NCI-H2227 (cell line): Measurements from ENCODE around the gene IQCH.

ENCODE experiments used
- DNase-seq: peaks from one replicate; lab custom pipeline; 2025; ENCODE audit not compliant: unreplicated experiment; lab: John Stamatoyannopoulos, UW

IQCH gene

DNA sequence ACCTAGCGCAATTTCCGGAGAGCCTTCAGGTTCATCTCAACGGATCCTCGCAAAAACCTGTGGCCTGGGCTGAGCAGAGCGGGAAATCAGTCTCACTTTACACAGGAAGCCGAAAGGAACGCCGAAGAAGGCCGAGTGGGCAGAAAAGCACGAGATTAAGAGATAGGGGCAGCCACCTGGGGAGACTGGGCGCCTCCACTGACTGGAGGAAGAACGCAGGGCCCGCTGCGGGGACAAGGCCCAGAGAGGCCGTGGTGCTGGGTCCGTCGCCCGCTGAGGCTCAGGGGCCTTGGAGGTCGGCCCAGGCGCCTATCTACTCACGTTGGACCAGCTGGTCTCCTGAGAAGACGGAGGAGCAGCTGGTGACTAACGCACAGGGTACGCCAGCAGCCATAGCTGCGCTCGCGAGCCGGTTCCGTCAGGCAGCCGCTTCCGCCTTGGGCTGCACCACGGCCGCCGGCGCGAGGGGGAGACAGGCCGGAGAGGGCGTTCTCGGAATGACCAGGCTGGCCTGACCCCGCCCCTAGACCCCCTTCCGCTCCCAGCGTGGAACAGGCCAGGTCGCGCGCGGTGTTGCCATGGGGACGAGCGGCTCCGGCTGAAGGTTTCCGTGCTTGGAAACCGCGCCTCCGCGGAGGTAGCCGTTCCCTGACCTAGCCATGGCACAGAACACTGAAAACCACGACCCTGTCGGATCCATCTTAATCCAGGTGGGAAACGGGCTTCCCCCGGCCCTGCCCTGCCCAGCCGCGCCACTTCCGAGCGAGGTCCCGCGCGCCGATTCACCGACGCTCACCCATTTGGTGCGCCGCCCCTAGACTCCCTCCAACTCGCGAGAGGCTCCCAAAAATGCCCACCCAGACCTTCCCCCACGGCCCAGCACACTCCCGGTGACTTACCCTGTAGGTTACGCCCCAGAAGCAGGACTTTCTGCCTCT is at the start of gene IQCH, which contains the start of gene AAGAB:
IQCH (plus strand) TSS at position 549 of the 938 bp plus-strand sequence; CDS start at position 660, 111 bp downstream.
AAGAB (minus strand) TSS at position 424 of the 938 bp plus-strand sequence; CDS start at position 394, 30 bp downstream.
- peak; percentile 94 for DNase-seq

DNA sequence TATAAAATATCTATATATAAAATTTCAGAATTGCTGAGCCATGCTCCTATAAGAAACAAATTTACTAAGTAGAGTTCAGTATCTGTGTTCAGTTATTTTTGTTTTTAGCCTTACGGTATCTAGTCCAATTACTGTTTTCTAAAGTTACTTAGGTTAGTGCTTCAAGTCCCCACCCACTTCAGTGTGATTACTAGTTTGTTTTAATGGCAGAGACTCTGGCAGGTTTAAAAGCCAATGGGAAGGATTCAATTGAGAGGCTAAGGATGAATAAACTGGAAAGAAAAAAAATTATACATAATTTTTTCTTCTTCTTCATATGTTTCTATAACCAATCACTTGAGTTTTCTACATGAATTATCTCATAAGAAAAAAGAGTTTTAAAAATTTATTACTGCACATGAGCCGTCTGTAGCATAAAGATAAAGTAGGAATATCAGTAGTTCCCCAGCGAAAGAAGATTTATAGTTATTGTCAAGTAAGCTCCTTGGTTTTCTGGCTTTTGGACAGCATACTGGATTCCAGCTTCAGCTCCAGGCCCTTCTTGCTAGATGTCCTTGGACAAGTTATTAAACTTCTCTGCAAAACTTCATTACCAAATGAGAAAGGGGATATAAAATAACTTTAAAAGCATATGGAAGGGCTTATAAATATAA is 46.9 kb upstream of the IQCH start:
- no peak for DNase-seq

DNA sequence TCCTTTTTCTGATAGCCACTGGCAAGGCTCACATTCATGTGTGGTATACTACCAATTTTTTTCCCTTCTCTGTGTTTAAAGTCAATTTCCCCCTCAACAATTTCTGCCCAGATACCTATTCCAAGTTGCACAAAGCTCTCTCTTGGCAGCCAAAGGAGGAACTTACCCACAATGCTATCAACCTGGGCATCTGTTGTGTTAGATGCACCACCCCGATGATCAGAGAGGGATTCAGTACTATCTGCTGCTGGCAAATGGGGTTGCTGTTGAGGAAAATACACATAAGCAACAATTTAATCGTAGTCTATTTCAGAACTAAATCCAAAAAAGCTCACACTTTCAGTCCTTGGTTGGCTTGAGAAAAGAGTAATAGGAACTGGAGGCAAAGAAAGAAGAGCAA is 46.2 kb upstream of the IQCH start:
- no peak for DNase-seq

- no peak for DNase-seq
Observed at GRCh38 chr15:67210555-67211168, 43.9 kb upstream of the IQCH start.

- no peak for DNase-seq
Observed at GRCh38 chr15:67212684-67213367, 41.8 kb upstream of the IQCH start.

DNA sequence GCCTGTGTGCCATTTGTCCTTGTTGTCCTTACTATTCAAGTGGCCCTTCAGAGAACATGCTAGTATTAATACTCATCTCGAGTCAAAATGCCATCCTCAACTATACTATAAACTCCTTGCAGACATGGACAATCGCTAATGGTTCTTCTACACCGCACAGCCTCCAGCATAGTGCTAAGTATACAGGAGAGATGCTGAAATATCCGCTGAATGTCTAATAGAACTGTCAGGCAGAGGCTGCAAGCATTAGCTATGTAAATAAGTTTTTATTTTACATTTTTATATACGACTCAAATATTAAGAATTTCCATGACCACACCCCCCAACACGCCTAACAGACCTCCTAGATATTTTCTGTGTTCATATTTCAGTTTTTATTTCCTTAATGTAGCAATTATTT is 39.5 kb upstream of the IQCH start:
- DNase-seq, result no peak

DNA sequence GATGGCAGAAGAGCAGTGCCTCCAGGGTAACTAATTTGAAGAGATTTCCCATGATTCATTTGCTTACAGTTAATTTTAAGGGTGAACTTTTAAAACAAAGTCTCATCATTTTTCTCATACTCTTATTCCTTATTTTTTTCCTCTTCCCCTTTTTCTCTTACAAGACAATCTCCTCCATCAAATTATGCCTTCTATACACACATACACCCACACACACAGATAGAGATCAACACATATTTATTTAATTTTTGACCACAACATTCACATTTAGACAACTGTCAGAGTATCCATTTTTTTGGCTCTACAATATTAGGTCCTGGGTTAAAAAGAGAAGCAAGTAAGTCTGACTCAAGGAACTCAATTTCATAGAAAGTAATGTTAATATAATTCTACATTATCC is 37.7 kb upstream of the IQCH start:
- DNase-seq, result no peak

DNA sequence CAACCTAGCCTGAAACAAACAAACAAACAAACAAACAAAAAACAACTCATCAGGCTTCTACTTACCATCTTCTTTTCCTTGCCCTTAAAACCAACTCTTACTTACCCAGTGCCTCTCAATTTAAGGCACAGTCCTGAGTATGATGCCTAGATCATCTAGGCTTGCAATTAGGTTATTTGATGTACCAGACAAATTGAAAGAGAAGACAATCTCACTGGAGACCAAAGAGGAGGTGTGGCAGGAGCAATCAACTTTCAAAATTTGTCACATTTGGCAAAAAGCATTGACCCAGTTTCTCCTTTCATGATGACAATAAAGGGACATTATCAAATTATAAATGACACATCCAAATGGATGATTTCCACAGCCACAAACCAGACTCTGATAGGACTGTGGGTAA is 36.2 kb upstream of the IQCH start:
- no peak for DNase-seq

DNA sequence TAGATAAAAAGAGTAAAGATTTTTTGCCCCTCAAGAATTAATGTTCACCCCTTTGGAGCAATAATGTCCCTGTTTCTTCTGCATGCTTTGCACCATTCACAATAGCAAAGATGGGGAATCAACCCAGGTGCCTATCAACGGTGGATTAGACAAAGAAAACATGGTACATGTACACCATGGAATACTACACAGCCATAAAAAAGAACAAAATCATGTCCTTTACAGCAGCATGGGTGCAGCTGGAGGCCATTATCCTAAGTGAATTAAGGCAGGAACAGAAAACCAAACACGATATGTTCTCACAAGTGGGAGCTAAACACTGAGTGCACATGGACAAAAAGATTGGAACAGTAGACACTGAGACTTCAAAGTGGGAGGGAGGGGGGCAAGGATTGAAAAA is 35.3 kb upstream of the IQCH start:
- no peak for DNase-seq

GRCh38 chr15:67224889-67225288 is 29.7 kb upstream of the IQCH start:
- DNase-seq, result no peak

DNA sequence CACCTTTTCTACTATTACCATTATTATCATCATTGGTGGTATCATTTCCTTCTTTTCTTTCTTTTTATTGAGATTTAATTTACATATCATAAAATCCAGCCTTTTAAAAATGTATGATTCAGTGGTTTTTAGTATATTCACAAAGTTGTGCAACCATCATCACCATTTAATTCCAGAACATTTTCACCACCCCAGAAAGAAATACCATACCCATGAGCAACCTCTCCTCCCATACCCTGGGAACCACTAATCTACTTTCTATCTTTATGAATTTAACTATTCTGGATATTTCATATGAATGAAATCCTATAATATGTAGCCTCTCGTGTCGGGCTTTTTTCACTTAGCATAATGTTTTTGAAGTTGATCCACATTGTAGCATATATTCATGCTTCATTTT is 29.2 kb upstream of the IQCH start:
- no peak for DNase-seq

DNA sequence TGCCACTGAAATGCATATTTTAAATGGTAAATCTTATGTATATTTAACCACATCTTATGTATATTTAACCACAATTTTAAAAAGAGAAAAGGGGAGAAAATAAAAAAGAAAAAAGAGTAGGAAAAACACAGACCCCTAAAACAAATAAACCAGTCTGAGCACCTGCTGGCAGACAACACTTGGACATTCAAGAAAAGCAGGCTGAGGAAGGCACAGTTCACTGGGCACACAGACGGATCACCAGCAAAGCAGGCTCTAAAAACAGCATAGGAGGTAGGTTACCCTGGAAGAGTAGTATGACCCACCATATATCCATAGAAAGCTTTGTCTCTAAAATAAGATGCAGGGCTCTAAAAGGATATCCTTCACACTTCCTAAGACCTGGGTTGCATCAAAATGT is 27.2 kb upstream of the IQCH start:
- no peak for DNase-seq

DNA sequence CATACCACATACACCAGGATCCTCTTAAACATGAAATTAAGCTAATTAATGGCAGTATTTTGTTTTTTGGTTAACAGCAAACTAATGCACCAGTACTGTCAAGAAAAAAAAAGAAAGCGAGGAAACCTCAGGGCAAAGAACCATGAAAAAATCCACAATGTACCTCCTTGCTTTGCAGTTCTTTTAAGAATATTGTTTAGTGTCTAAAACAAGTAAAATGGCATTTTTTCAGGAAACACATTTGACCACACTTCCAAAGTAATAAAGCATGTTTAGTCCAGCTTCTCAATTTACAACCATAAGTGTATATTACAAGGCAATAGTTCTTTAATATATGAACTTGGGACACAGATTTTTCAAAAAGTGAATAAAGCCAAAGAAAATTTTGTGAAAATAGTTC is 26.7 kb upstream of the IQCH start:
- no peak for DNase-seq

- DNase-seq, result no peak
Observed at GRCh38 chr15:67228286-67228685, 26.3 kb upstream of the IQCH start.

DNA sequence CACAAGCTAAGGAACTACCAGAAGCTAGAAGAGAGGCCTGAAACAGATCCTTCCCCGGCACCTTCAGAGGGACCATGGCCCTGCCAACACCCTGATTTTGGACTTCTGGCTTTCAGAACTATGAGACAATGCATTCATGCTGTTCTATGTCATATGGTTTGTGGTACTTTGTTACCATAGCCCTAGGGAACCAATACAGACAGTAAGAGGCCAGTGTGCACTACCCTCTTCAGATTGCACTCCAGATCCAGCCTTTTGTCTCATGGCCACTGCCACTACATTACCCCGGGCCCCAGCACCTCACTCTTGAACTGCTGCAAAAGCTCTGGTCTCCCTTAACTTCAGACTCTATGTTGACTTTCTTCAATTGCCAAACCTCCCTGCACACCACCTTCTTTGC is 24.1 kb upstream of the IQCH start:
- no peak for DNase-seq

- DNase-seq, result no peak
Observed at GRCh38 chr15:67232591-67232990, 22.0 kb upstream of the IQCH start.

- peak; percentile 49 for DNase-seq
Observed at GRCh38 chr15:67240235-67241131, 14.1 kb upstream of the IQCH start.

DNA sequence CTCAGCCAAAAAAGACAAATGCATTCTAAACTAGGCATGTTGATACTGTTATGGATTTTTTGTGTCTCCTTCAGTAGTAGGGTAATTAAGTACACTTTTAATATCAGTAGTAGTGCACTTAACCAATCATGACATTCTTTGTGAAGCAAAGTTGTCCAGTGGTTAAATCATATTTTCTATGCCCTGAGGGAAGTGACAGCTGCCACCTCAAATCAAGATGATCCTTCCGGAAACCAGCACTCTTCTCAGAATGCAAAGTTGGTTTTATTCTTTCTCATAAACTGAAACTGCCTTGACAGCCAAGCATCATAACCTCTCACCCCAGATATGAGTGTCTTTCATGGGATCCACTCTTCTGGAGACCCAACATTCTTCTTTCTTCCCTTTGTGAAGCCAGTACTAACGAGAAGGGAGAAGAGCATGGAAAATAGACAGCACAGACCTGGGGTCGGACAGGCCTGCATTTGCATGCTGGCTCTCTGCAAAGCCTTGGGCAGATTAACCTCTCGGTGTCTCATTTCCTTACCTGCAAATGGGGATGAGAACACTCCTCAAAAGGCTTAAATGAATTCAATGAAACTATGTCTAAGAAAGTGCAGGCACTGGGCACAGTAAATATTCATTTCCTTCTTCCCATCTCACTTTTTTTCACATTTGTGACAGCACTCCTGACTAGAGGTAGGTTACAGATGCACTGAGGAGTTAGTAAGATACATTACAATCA is 13.3 kb upstream of the IQCH start:
- DNase-seq, result no peak

DNA sequence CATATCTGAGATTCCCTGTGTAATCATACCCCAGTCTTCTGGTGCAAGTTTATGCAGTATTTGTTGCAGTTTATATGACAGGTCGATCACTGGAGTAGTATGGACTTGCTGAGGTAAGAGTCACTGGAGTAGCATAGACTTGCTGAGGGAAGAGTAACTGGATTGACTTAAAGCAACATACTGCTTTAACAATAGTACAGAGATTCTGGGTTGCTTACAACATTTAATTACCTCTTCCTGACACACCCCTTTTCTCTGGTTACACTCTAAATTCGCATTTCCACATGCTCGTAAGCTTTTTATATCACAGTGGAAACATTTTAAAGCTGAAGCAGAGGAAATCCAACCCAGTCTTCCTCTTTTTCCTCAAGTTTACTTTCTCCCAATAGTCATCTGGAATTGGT is 11.9 kb upstream of the IQCH start:
- DNase-seq, result no peak
